ENCODE measurements around the gene SPRED2.

DNA sequence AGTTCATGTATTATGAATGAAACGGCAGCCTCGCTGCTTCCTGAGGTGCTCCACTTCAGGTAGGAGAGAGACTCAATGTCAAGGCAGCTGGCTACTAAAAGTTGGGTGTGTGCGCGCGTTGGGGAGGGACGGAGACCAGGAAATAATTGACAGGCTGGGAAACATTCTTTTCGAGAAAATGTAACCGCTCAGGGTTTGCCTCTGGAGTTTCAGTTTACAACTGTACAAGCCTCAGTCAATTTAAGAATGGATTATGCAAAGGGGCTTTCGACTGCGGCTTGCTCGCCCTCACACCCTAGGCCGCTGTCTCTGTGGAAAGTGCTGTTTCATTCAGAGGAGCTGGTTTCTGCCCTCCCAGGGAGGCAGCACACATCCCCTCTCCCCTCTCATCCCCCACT lies 4.4 kb upstream of the SPRED2 start:
- TF ChIP-seq, protein P1, sequence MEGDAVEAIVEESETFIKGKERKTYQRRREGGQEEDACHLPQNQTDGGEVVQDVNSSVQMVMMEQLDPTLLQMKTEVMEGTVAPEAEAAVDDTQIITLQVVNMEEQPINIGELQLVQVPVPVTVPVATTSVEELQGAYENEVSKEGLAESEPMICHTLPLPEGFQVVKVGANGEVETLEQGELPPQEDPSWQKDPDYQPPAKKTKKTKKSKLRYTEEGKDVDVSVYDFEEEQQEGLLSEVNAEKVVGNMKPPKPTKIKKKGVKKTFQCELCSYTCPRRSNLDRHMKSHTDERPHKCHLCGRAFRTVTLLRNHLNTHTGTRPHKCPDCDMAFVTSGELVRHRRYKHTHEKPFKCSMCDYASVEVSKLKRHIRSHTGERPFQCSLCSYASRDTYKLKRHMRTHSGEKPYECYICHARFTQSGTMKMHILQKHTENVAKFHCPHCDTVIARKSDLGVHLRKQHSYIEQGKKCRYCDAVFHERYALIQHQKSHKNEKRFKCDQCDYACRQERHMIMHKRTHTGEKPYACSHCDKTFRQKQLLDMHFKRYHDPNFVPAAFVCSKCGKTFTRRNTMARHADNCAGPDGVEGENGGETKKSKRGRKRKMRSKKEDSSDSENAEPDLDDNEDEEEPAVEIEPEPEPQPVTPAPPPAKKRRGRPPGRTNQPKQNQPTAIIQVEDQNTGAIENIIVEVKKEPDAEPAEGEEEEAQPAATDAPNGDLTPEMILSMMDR (IDR thresholded peaks at IDR 0.05): no peak
- no peak for TF ChIP-seq EP300 (IDR thresholded peaks at IDR 0.05; ENCODE audit: low read depth)
